ENCODE measurements around the gene PIP4K2A.
A peak's percentile ranks its signal among the peaks of the same experiment; 100 is the strongest.
"Not testable (repeated sequence)": the region's sequence is repeated elsewhere in the genome, so short reads cannot be mapped to it uniquely, and the experiment has no call there.

The PIP4K2A gene

GRCh38 chr10:22545643-22546042 lies 168.7 kb downstream of the PIP4K2A start:
- no peak for DNase-seq

- DNase-seq = no peak
Observed at GRCh38 chr10:22544325-22545068, 169.9 kb downstream of the PIP4K2A start.

DNA sequence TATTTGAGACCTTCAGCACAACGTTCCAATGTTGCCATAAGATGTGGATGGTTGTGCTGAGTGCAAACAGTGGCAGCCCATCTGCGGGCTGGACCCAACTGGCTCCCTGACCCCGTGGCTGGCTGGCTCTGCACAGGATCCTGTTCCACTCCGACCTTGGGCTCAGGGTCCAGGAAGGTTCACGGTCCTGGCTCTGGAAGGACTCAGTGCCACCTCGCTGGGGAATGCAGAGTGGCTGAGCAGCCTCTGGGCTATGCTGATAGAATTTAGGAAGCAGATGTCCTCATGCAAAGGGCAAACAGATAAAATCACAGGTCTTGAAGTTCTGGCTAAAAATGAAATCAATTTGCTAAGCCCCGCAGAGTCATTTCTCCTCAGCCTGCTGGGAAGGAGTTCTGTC lies 171.6 kb downstream of the PIP4K2A start:
- no peak for DNase-seq

- DNase-seq = no peak
Observed at GRCh38 chr10:22541900-22542299, 172.5 kb downstream of the PIP4K2A start.

DNA sequence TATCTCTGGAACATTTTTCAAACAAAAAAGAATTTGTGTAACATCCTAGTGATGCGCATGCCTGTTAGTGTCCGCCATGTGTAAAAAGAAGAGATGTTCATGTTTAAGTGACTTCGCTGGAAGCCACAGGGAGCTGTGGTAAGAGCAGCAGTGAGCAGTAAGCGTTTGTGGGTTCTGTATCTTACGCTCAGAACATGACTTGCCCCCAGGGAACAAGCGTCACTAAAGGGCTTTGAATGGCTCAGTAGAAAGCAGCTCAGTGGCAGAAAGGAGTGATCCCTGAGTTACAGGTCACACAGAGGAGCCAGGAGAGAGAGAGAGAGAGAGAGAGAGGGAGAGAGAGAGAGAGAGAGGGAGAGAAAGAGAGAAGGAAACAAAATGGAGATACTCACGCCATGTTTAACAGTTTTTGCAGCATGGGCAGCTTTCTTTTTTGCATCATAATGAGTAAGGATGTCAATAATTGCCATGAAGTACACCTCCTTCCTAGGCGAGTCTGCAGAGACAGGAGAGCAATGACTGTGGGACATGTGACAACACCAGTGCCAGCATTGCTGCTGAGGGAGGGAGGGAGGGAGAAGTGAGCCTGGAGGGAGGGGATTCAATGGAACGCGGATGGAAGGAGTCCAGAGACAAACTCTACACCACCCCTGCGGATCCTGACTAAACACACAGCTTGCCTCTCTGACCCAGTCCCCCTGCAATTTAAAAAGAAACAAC lies 174.6 kb downstream of the PIP4K2A start:
- DNase-seq = no peak

DNA sequence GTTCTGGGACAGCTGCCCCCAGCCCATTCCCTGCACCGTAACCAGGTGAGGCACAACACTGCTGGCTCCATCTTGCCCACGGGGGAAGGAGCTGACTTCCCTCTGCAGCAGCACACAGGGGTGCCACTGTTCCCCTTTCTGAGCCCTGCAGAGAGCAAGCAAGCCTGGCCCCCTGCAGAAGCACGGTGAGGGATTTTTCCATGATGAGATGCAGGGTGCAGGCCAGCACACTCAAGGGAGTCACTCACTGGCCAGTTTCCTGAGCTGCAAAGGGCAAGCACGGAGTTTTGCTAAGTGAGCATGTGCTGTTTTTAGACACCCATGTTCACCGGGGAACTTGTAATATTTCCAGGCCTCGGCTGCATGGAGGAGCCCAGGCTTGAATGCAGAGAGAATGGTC lies 176.6 kb downstream of the PIP4K2A start:
- DNase-seq = no peak

GRCh38 chr10:22536620-22537019 lies 177.8 kb downstream of the PIP4K2A start:
- DNase-seq = no peak

GRCh38 chr10:22534849-22535604 lies 179.4 kb downstream of the PIP4K2A start:
- no peak for DNase-seq

DNA sequence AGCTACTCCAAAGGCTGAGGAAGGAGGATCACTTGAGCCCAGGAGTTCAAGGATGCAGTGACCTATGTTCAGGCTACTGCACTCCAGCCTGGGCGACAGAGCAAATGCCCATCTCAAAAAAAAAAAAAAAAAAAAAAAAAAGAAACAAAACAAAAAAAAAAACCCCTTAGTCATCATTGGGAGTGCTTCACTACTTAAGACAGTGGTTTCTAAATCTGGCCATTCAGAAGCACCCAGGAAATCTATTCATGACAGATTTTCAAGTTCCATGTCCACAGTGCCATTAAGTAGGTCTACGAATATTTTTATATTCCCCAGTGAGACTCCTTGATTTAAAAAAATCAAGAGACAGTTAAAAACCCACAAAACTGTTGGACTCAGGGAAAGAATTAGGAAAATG lies 182.9 kb downstream of the PIP4K2A start:
- DNase-seq = no peak

DNA sequence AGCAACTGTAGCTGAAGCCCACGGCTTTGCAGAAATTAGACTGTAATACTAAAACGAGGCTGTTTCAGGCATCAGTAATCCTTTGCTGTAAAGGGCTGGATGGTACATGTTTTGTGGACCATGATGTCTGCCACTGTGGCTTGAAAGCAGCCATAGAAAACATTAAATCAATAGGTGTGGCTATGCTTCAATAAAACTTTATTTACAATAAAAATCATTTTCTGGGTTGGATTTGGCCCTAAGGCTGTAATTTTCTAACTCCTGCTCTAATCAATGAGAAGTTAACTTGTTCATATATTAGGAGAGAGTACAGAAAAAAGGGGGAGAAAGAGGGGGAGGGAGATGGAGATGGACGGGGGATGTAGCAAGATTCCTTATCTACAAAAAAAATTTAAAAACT lies 183.4 kb downstream of the PIP4K2A start:
- no peak for DNase-seq

DNA sequence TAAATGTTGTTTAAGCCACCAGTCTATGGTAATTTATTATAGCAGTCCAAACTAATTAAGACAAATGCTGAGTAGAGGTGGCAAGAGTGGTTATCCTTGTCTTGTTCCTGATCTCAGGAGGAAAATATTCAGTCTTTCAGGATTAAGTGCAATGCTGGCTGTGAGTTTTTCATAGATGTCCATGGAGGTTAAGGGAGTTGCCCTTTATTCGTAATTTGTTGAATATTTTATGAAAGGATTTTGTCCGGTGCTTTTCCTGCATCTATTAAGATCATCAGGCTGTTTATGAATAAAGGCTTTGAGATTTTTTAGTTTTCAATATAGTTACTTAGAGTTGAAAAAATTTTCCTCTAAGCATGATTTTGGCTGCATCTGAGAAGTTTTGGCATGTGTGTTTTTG lies 186.9 kb downstream of the PIP4K2A start:
- no peak for DNase-seq

- DNase-seq = not testable (repeated sequence)
Observed at GRCh38 chr10:22524333-22524732, 190.0 kb downstream of the PIP4K2A start.

GRCh38 chr10:22520645-22521044 lies 193.7 kb downstream of the PIP4K2A start:
- not testable (repeated sequence) for DNase-seq

DNA sequence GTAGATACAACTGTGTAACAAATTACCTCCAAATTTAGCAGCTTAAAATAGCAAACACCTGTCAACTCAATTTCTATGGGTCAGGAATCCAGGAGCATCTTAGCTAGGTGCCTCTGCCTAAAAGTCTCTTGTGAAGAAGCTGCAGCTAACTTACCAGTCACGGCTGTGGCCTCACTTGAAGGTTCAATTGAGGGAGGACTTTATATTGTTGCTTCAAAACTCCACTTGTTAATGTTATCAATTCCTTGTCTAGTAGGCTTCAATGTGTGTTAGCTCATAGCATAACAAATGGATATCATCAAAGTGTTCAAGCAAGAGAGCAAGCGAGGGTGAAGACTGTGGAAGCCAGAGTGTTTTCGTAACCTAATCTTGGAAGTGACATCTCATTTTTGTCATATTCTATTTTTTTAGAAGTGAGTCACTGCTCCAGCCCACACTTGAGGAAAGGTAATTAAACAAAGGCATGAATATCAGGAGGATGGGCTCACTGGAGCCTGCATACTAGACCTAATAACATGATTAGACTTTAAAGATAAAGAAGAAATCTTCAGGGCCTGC lies 196.1 kb downstream of the PIP4K2A start:
- DNase-seq = no peak

- no peak for DNase-seq
Observed at GRCh38 chr10:22515009-22515408, 199.4 kb downstream of the PIP4K2A start.

- not testable (repeated sequence) for DNase-seq
Observed at GRCh38 chr10:22514414-22514758, 200.0 kb downstream of the PIP4K2A start.

DNA sequence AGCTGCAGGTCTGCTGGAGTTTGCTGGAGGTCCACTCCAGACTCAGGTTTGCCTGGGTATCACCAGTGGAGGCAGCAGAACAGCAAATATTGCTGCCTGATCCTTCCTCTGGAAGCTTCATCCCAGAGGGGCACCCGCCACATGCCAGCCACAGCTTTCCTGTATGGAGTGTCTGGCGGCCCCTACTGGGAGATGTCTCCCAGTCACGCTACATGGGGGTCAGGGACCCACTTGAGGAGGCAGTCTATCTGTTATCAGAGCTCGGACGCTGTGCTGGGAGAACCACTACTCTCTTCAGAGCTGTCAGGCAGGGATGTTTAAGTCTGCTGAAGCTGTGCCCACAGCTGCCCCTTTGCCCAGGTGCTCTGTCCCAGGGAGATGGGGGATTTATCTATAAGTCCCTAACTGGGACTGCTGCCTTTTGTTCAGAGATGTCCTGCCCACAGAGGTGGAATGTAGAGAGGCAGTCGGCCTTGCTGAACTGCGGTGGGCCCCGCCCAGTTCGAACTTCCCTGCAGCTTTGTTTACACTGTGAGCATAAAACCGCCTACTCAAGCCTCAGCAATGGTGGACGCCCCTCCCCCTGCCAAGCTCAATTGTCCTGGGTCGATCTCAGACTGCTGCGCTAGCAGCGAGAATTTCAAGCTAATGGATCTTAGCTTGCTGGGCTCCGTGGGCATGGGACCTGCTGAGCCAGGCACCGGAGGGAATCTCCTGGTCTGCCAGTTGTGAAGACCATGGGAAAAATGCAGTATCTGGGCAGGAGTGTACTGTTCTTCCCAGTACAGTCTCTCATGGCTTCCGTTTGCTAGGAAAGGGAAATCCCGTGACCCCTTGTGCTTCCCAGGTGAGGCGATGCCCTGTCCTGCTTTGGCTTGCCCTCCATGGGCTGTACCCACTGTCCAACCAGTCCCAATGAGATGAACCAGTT lies 200.6 kb downstream of the PIP4K2A start:
- not testable (repeated sequence) for DNase-seq

GRCh38 chr10:22512015-22512414 lies 202.4 kb downstream of the PIP4K2A start:
- DNase-seq = not testable (repeated sequence)

GRCh38 chr10:22508214-22508613 lies 206.2 kb downstream of the PIP4K2A start:
- DNase-seq = not testable (repeated sequence)

- DNase-seq = peak; percentile 59
Observed at GRCh38 chr10:22505911-22506685, 208.3 kb downstream of the PIP4K2A start.

GRCh38 chr10:22504766-22505165 lies 209.6 kb downstream of the PIP4K2A start:
- DNase-seq = no peak
